Measurements from ENCODE around the gene PLXDC1. TPM values are rescaled to one million over a fixed set of nuclear protein-coding genes. Genes with fewer than 3 reads are reported as not detected.
"Not testable (repeated sequence)": the region's sequence is repeated elsewhere in the genome, so short reads cannot be mapped to it uniquely, and the experiment has no call there.

PLXDC1 gene
- total and polyA plus RNA-seq, 10 donors, result 2.9 to 11.2 (median 4.5) TPM

DNA sequence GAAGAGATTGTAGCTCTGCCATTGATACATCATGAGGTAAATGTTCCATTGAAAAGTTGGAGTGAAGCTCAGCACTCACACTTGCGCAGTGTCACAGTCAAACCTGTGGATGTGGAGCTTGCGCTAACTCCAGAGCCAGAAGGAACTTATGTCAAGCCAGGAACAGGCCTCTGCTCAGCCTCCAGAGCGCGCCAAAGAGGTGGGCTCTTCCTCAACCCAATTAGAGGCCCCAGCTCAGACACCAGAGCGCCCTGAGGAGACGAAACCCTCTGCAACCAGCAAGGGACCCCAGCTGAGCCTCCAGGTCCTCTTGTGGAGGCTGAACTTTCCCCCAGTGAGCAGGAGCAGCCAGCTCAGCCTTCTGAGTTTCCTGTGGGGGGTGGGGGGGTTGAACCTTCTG lies 122.7 kb downstream of the PLXDC1 start:
- H3K9me3 ChIP-seq, result no peaks in the 10 kb centered on the region
- no peaks in the 10 kb centered on the region for H3K36me3 ChIP-seq
- TF ChIP-seq POLR2A (IDR thresholded peaks at IDR 0.05) (no peak), POLR2AphosphoS5 (IDR thresholded peaks at IDR 0.05) (no peak)
- H3K27ac ChIP-seq, result no peak overlapping the region
- H3K27me3 ChIP-seq (replicated peaks in 1 of 7), result peaks cover 0 to 44% (median 7%) of the 10 kb centered on the region in 7 donors
- intact Hi-C loops (cut with DNase I; ENCODE audit: low total_unique reads), result no loop called here
- 91 to 97% (median 97%) methylated on average over 5 to 6 of the region's 6 CpGs for WGBS, 5 donors
- DNase-seq, result no peak
- H3K4me3 ChIP-seq, result no peak overlapping the region
- peaks cover 0 to 14% (median 9%) of the 10 kb centered on the region in 6 donors for H3K4me1 ChIP-seq

GRCh38 chr17:39027455-39028035 lies 123.9 kb downstream of the PLXDC1 start:
- no peak for DNase-seq
- Histone ChIP-seq H3K27me3 (replicated peaks in 1 of 7) (peaks cover 0 to 44% (median 7%) of the 10 kb centered on the region in 7 donors), H3K4me1 (peaks cover 0 to 14% (median 9%) of the 10 kb centered on the region in 6 donors), H3K4me3 (peak overlapping the region in 4 of 8 donors; percentile 5 to 58 (median 27)), H3K27ac (no peak overlapping the region), H3K9me3 (no peaks in the 10 kb centered on the region), H3K36me3 (no peaks in the 10 kb centered on the region)
- intact Hi-C loops (cut with DNase I; ENCODE audit: low total_unique reads), result no loop called here
- TF ChIP-seq POLR2A (IDR thresholded peaks at IDR 0.05) (no peak), CTCF (IDR thresholded peaks at IDR 0.05 in 8 of 11, conservative IDR thresholded peaks at IDR 0.05 in 3 of 11) (no peak), POLR2AphosphoS5 (IDR thresholded peaks at IDR 0.05) (no peak)
- 41 to 67% (median 47%) methylated on average over 12 to 21 of the region's 21 CpGs for WGBS, 5 donors

GRCh38 chr17:39026980-39027451 lies 124.4 kb downstream of the PLXDC1 start:
- Histone ChIP-seq H3K4me1 (peaks cover 0 to 14% (median 9%) of the 10 kb centered on the region in 6 donors), H3K27me3 (replicated peaks in 1 of 7) (peaks cover 0 to 44% (median 7%) of the 10 kb centered on the region in 7 donors), H3K27ac (no peak overlapping the region), H3K9me3 (no peaks in the 10 kb centered on the region), H3K4me3 (peak overlapping the region in 4 of 8 donors; percentile 5 to 58 (median 27)), H3K36me3 (no peaks in the 10 kb centered on the region)
- no peak for DNase-seq
- intact Hi-C loops (cut with DNase I; ENCODE audit: low total_unique reads), result no loop called here
- WGBS, 5 donors, result 1 to 6% (median 2%) methylated on average over 21 to 26 of the region's 26 CpGs
- no peak for TF ChIP-seq CTCF (IDR thresholded peaks at IDR 0.05 in 8 of 11, conservative IDR thresholded peaks at IDR 0.05 in 3 of 11)
- TF ChIP-seq POLR2AphosphoS5 (IDR thresholded peaks at IDR 0.05), result peak in 1 of 3 donors; percentile 11

GRCh38 chr17:39026346-39026745 lies 125.1 kb downstream of the PLXDC1 start:
- H3K27me3 ChIP-seq (replicated peaks in 1 of 7), result peaks cover 0 to 44% (median 7%) of the 10 kb centered on the region in 7 donors
- DNase-seq; H3K36me3 ChIP-seq; H3K27ac ChIP-seq; H3K4me3 ChIP-seq; intact Hi-C loops (cut with DNase I; ENCODE audit: low total_unique reads); H3K9me3 ChIP-seq: not testable (repeated sequence)
- H3K4me1 ChIP-seq, result peaks cover 0 to 14% (median 9%) of the 10 kb centered on the region in 6 donors
- WGBS, 5 donors, result 88 to 93% (median 91%) methylated on average over 13 of the region's 13 CpGs

- Histone ChIP-seq H3K36me3 (no peaks in the 10 kb centered on the region), H3K27me3 (replicated peaks in 1 of 7) (peaks cover 0 to 26% (median 7%) of the 10 kb centered on the region in 7 donors), H3K4me1 (peaks cover 0 to 26% (median 19%) of the 10 kb centered on the region in 6 donors), H3K4me3 (no peak overlapping the region), H3K9me3 (no peaks in the 10 kb centered on the region), H3K27ac (no peak overlapping the region)
- intact Hi-C loops (cut with DNase I; ENCODE audit: low total_unique reads), result no loop called here
- no peak for TF ChIP-seq POLR2AphosphoS5 (IDR thresholded peaks at IDR 0.05)
- no peak for TF ChIP-seq CTCF (IDR thresholded peaks at IDR 0.05 in 8 of 11, conservative IDR thresholded peaks at IDR 0.05 in 3 of 11)
- no peak for TF ChIP-seq POLR2A (IDR thresholded peaks at IDR 0.05)
- WGBS, 5 donors, result 92 to 96% (median 93%) methylated on average over 6 of the region's 6 CpGs
- no peak for DNase-seq
Measured at GRCh38 chr17:39022924-39023323, 128.5 kb downstream of the PLXDC1 start.

- H3K27ac ChIP-seq; DNase-seq; H3K9me3 ChIP-seq; H3K36me3 ChIP-seq; H3K4me3 ChIP-seq; intact Hi-C loops (cut with DNase I; ENCODE audit: low total_unique reads); H3K27me3 ChIP-seq (replicated peaks in 1 of 7): not testable (repeated sequence)
- WGBS, 5 donors, result 90 to 99% (median 94%) methylated on average over 6 of the region's 6 CpGs
- peaks cover 0 to 40% (median 22%) of the 10 kb centered on the region in 6 donors for H3K4me1 ChIP-seq
Measured at GRCh38 chr17:39020037-39020436, 131.4 kb downstream of the PLXDC1 start.
